Stimulated activated CD4-positive, alpha-beta T cell treated with anti-CD3 and anti-CD28 coated beads, Interleukin-2, amount 100 ng/mL, for 24 hours (primary cell): ENCODE results near the gene PDE1C.

Experiments used
- DNase-seq, 2 donors: peaks; one replicate each; pipeline ENCODE4 v3.0.0-alpha.2; 2020

Gene PDE1C

DNA sequence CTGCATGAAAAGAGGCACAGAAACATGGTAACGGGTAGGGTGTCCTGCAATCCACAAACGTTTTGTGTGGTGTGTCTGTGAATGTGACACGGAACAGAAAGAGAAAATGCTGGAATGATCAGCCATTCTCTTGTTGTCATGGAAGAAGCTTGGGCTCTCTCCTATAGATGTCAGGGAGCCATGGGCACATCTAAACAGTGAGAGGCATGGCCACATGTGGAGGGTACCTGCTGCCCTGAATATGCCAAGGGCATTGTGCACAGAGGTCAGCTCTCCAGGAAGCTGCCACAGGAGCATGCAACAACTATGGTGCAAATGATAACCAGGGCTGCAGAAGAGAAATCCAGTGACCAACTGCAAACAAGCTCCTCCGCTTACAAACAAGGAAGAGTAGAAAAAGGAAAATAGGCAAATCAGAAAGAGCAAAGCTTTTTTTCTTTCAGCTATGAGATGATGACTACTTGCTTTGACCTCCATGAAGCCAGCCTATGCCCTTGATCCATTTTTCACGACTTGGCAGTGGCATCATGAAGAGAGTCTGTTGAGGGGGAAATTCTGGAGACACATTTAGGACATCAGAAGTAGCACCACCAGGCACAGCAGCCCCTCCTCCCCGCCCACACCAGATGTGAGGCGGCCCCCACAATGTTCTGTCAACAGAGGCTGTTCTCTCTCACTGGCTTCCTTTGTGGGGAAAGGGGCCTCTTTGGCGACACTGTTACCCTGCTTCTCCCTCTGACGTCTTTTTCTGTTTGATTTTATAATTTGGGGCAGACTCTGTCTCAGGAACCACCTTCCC, 4.8 kb upstream of the PDE1C start:
- DNase-seq, result no peak

- no peak for DNase-seq
Observed at GRCh38 chr7:32073533-32073932, 3.3 kb upstream of the PDE1C start.

GRCh38 chr7:32072397-32072796, 2.2 kb upstream of the PDE1C start:
- no peak for DNase-seq

DNA sequence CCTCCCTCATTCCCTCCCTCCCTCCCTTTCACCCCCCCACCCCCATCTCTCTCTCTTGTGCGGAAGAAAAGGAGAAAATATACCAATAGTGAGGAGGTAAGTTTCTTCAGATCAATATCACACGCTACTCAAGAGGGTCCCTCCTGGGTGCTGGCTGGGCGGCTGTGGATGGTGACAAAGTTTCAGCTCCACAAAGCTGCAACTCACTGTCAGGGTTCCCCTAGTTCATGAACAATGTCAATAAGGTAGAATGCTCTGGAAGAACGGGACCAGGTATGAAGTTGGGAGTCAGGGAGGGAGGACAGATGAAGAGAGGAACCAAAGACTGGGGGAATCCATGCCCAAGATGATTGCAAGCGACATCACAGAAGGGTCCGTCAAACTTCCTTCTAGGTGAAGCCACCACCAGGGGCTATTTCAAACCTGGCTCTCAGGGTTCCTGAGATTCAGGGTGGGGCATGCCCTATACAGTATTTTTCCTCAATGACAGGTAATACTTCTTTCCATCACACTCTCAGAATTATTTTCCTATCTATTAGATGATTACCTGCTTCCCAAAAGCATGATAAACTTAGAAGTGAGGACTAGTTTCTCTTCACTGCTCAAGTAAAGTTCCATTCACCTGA, 1.4 kb upstream of the PDE1C start:
- no peak for DNase-seq

GRCh38 chr7:32070051-32070405, 179 bp downstream of the PDE1C start:
- DNase-seq, result no peak

- no peak for DNase-seq
Observed at GRCh38 chr7:32069116-32069650, 1.0 kb downstream of the PDE1C start.

DNA sequence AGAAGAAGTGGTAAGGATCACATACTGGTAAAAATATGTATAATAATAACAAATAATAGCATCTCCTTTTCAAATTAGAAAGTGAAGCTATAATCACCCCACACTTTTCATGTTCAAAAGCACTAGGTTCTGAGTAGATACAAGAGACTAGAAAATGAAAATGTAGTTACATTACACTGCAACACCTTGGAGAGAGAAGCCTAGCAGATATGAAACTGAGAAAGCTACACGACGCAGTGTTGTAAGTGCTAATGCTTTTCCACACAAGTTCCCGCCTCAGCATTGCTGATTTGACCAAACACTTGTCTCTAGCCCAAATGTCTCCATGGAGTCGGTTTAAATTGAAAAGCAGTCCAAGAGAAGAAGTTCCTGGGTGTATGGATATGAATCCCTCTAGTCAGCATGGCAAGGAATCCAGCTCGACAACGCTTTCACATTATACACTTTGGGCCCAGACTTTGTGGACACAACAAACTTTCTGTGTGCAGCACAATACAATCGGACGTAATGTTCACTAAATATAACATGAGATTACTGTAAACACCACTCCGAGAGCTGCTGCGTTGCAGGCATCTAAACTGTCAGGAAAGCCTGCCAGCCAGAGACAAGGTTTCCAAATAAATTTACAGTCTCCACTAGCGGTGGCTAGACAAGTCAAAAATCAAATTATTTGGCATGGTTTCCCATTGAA, 1.7 kb downstream of the PDE1C start:
- no peak for DNase-seq

DNA sequence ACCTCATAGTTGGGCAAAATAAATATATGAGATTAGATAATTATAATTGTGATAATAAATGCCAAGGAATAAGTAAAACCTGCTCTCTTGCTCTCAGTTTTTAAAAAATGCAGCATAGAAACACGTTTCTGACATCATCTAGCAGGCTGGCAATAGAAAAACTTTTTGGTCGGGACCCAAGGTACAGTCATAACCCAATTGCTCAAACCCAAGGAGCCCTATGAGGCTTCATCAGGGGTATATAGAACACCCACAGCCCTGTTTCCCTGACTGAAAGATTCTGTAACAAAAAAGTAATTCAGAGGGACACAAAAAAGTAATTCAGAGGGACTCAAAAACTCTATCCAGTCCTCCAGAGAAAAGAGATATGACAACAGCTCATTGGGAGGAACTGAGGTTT, 3.8 kb downstream of the PDE1C start:
- no peak for DNase-seq

DNA sequence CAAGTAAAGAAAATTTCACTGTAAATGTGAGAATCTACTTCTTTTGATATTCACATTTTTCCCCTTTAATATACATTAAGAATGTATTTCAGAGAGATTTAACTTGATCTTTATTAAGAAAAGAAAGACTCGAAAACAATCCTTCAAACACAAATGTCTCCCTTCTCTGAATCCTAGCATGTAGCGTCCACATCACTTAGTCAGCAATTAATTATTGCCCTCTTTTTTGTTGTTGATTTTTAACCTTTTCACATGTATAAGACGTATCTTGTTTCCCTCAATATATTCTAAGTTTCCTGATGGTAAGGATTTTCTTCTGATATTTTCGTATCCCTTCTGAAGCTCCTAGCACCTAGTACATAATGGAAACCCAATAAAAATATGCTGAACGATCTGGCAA, 6.6 kb downstream of the PDE1C start:
- DNase-seq, result no peak

DNA sequence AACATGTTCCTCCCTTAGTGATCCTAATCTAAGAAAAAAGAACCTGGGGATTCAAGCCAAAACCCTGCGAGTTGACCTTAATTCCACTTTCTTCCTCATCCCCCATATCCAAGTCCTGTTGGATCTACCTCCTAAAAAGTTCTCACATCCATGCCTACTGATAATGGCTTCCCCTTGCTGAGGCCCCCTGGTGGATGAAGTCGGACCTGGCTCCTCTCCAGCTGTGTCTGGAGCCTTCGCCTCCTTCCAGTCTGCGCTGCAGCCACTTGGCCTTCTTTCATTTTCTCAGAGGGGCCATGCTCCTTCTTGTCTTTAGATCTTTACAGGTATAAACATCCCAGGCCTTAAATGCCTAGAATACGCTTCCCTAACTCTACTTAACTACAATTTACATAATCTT, 8.1 kb downstream of the PDE1C start:
- DNase-seq, result peak in 1 of 2 donors; percentile 44

- DNase-seq, result no peak
Observed at GRCh38 chr7:32061346-32061745, 8.9 kb downstream of the PDE1C start.

- no peak for DNase-seq
Observed at GRCh38 chr7:32059289-32060011, 10.8 kb downstream of the PDE1C start.

DNA sequence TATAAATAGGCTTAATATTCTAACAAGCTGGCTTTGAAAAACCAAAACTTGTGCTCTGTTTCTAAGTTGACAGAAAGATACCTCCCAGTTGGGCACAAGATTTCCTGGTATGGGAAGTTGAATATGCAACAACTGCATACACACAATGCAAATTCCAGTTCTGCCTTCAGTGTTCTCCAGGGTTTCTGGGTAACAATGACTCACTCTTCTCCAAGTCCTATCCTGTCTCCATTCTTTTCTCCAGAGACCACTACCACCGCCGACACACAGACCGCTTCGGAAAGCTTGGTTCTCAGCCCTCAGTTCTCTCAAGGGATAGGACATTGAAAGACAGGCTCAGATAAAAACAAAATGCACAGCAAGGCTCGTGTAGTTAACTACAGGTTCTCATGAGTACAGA, 12.2 kb downstream of the PDE1C start:
- no peak for DNase-seq

DNA sequence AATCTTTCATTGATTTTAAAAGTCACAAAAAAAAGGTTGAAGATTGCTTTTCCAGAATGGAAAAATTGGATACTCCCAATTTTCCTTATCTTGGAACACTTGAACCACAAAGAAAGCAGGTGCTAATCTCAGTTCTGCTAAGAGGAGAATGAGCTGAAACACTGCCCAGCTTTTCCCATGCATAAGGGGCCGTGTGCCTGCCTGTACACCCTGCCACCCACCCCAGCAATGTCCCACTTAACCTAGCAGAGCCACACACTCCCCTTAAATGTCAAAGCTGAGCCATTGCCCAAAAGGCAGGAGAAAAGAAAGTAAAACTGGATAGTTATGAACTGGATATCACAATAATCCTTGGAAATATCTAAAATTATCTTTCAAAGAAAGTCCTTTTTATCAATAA, 13.4 kb downstream of the PDE1C start:
- no peak for DNase-seq

- DNase-seq, result no peak
Observed at GRCh38 chr7:32053204-32053603, 17.0 kb downstream of the PDE1C start.

DNA sequence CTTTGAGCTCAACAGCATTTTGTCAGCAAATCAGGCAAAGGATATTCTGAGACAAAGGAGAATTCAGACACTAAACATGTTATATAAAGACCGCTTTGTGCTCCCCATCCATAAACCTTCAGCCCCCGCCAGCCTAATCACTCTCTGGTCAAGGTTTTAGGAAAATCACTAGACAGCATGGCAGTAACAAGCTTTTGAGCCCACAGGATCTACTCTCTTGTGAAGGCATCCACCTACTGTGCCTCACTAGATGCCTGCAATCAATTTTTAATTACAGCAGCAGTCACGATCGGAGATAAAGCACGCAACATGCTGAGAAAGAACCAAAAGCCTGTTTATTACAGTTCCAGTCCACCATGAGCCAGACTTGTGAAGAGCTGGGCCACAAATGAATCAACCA, 19.1 kb downstream of the PDE1C start:
- DNase-seq, result no peak

DNA sequence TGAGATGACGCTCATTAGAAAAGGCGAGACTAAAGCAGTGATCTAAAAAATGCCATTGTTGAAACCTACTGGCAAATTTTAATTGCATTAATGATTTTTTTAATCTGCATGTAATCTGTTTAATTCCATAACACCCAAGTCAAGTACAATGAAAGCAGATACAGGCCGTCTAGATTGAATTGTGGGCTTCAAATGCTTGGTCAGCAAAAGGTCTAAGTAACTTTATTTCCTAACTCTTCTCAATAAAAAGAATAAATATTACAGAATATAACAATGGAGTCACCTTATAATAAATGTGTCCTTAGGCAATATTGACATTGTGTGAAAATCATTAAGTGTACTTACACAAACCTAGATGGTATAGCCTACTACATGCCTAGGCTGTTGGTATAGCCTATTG, 20.6 kb downstream of the PDE1C start:
- DNase-seq, result no peak

DNA sequence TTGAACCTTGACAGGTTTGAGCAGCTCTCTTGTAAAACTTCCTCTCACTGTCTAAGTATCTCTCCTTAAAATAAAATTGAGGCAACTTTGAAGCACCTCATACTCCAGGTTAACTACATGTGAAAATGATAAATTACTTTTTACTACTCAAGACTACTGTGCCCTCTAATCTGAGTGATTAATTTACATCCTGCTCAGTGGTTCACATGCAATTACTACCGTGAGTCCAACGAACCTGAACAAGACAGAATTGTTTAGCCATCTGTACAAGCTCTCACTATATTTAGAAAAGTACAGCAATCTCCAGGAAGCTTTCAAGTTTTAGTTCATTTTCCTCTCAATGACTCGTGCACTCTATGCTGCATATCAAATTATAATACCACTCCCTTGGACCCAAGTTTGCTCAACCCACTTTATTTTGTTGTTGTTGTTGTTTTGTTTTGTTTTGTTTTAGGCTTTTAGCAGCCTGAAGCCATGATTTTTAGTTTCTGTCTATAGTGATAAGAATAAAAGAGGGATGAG, 21.2 kb downstream of the PDE1C start:
- DNase-seq, result no peak

DNA sequence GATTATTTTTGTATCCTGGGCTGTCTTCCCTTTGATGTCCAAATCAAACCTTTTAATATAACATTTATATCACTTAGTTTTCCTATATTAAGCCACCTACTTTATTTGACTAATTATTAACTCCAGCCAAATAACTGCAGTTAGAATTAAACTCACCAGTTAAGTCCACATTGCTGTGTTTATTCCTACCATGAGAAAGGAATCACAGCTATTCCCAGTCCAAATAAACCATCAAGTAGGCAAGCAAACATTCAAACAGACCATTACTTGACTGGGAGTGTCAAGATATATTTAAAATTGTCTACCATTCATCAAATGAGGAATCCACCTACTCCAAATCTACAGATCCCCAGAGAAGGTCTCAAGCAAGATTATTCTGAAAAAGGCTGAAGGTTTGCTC, 22.4 kb downstream of the PDE1C start:
- no peak for DNase-seq

- no peak for DNase-seq
Observed at GRCh38 chr7:32047075-32047474, 23.1 kb downstream of the PDE1C start.

DNA sequence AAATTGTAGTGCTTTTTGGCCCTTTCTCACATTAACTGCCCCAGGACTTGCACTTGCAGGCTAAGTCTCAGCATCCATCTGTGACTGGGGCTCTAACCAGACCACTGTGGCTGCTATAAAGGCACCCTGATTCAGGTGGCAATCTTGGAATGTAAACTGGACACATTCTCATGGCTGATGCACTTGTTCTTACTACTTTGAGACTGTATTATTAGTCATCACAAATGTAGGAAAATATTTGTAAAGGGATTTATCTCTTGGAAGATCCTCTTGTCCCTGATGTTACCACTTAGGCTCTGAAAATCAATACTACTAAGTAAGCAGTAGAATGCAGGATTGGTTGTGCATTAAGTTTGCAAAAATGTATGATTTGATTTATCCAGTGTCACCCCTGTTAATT, 25.0 kb downstream of the PDE1C start:
- no peak for DNase-seq

DNA sequence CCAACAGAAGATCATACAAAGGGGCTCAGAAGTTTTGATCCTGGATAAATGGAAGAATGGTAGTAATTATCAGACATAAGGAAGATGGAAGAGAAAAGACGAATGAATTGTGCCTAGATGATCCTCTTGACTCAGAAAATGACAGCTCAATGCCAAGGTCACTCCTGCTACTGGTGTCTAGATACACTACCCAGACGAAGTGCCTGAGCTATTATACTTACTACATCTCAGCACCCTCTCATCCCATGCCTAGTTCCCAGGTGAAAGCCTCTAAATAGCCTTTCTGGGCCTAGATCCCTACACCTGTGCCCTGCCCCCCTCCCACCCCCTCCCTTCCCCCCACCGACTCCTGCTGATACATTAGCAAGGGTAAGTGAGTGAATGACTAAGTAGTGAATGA, 25.5 kb downstream of the PDE1C start:
- no peak for DNase-seq

DNA sequence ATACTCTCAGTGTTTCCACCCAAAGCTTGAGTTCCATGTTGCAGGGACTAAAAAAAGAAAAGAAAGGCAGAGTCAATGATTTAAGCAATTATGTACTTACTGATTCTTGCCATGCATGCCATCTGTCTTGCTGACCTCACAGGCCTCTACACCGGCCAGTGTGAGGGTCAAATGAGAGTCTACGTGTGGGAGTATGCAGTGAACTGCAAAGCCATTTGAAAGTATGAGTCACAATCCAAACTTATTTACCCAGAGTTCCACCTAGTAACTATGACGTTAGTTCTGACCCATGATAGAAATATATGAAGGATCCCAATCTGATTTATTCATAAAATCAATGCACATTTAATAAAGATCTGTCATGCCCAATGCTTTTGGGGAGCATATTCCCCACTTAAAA, 26.5 kb downstream of the PDE1C start:
- DNase-seq, result no peak
